Lower leg skin (tissue), 4 donors: ENCODE results near the gene LDB2. TPM values are rescaled to one million over a fixed set of nuclear protein-coding genes. Genes with fewer than 3 reads are reported as not detected.

ENCODE experiments used
- DNase-seq, 2 donors: peaks; one replicate each; pipeline ENCODE4 v3.0.0-alpha.2; 2019; ENCODE audit warnings: low spot score in 2 of 2
- H3K4me3 ChIP-seq: fragments of 200-600 bp; sonication (generic); 2 replicates; pipeline ENCODE4 v1.5.1; 2017; ENCODE audit warnings: mild to moderate bottlenecking, low read depth; ENCODE audit not compliant: poor library complexity, severe bottlenecking
- CTCF ChIP-seq, 3 donors: fragments of 450-650 bp; IDR thresholded peaks; one replicate each; pipeline ENCODE4 v1.5.1; 2016; ENCODE audit warnings: antibody characterized with exemption in 3 of 3, mild to moderate bottlenecking in 3 of 3, moderate library complexity in 2 of 3
- POLR2A ChIP-seq, 2 donors: fragments of 450-650 bp; IDR thresholded peaks; one replicate each; pipeline ENCODE4 v1.6.1; 2016 to 2017; ENCODE audit warnings: antibody characterized with exemption in 2 of 2, mild to moderate bottlenecking in 1 of 2, moderate library complexity in 1 of 2
- WGBS, 2 donors: methylation state at CpG; one replicate each; pipeline ENCODE4 v1.1.5; 2018; 5-methylcytosine and 5-hydroxymethylcytosine counted together
- intact Hi-C: fragments of 100-400 bp; cut with DNase I; formaldehyde crosslinking; loops from one replicate; pipeline ENCODE4 v1.15.0; 2023; ENCODE audit warnings: low total_unique reads
- total RNA-seq, 4 donors: library from RNA; depleted of rRNA; stranded (reverse); fragments of >200 nt; gene quantifications; one replicate each; pipeline ENCODE4 v1.1.0, GENCODE V29; 2016

Gene LDB2
- total RNA-seq, 4 donors from 2014 or later = 5.4 to 14.0 (median 7.8) TPM

DNA sequence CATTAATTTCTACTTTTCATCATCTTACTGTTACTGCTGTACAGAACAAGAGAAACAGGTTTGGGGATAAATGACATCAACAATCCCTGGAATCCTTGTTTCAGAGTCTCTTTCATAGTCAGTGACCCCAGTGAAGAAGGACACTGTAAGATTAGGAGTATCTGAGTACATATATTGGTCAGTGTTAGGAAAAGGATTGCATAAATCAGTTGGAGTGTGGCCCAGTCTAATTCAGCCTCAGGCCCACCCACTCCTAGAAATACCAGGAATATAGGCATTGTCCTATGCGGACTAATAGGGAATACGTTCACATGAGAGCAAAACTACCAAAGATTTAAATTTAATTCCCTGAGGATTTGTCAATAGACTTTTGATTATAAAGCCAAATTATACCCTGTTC is 237.8 kb downstream of the LDB2 start:
- WGBS, 2 donors = 93 to 98% methylated on average over 2 of the region's 2 CpGs
- TF ChIP-seq CTCF (IDR thresholded peaks at IDR 0.05) (no peak), POLR2A (IDR thresholded peaks at IDR 0.05) (no peak)
- intact Hi-C loops = loop anchor here (1.0 kb wide), 1 partner anchor 31 kb away; no protein-coding TSS in a partner anchor
- no peak for DNase-seq
- no peak overlapping the region for H3K4me3 ChIP-seq

GRCh38 chr4:16659694-16660093 is 238.8 kb downstream of the LDB2 start:
- WGBS, 2 donors = 86 to 94% methylated on average over 3 of the region's 3 CpGs
- TF ChIP-seq CTCF (IDR thresholded peaks at IDR 0.05) (no peak), POLR2A (IDR thresholded peaks at IDR 0.05) (no peak)
- intact Hi-C loops = no loop called here
- no peak for DNase-seq
- no peak overlapping the region for H3K4me3 ChIP-seq

DNA sequence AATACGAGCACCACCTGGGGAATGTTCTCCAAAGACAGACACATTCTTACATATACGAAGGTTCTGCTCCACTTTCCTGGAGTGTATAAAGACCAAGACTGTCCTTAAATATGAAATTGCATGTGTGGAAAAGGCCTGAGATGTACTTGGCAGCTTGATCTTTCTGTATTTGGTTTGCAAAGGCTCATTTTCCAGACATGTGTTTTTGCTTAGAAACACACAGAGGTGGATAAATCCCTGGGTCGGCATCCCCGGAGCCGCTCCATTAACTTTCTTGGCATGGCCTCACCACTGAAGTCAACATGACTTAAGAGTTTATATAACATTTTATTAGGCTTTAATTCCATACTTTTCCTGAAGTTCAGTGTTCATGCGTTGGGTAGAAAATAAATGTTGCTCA is 239.4 kb downstream of the LDB2 start:
- DNase-seq = no peak

GRCh38 chr4:16658183-16658582 is 240.3 kb downstream of the LDB2 start:
- TF ChIP-seq POLR2A (IDR thresholded peaks at IDR 0.05) (no peak), CTCF (IDR thresholded peaks at IDR 0.05) (no peak)
- intact Hi-C loops = no loop called here
- H3K4me3 ChIP-seq = no peak overlapping the region
- WGBS, 2 donors = 73 to 74% methylated on average over 2 of the region's 2 CpGs
- DNase-seq = no peak

More for the DNA sequence above, 239.4 kb downstream of the LDB2 start:
- 71 to 75% methylated on average over 6 of the region's 6 CpGs for WGBS, 2 donors
- intact Hi-C loops = no loop called here
- H3K4me3 ChIP-seq = no peak overlapping the region
- TF ChIP-seq CTCF (IDR thresholded peaks at IDR 0.05) (no peak), POLR2A (IDR thresholded peaks at IDR 0.05) (no peak)

DNA sequence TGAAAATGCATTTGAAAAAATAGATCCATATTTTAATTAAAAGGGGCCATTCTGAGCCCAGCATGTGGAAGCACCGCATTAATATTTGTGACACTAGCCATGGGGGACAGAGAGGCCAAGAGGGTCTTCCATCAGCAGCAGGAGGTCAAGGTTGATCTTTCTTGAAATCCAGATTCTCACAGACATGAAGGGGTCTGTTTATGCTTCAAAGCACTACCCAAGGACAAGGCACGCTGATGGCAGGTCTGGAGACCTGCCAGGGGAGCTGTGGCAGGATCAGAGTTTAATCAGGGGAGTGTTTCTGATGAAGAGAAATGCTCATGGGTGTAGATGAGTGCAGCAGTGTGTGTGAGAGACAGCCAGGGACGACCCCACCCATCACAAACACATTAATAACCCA is 243.3 kb downstream of the LDB2 start:
- 67 to 68% methylated on average over 3 of the region's 3 CpGs for WGBS, 2 donors

More for the DNA sequence above, 243.3 kb downstream of the LDB2 start:
- TF ChIP-seq CTCF (IDR thresholded peaks at IDR 0.05) = no peak
- no peak for TF ChIP-seq POLR2A (IDR thresholded peaks at IDR 0.05)
- intact Hi-C loops = no loop called here
- no peak overlapping the region for H3K4me3 ChIP-seq
- DNase-seq = no peak
